OCI-LY1 (cell line): Measurements from ENCODE around the gene PCSK6.
"Not testable (repeated sequence)": the region's sequence is repeated elsewhere in the genome, so short reads cannot be mapped to it uniquely, and the experiment has no call there.

Experiments used
- H2AFZ ChIP-seq: fragments of 200-600 bp; sonication (generic), shearing (Covaris generic); 2 replicates; pipeline ENCODE4 v1.6.0; 2014; ENCODE audit warnings: antibody characterized with exemption, mild to moderate bottlenecking, low read length
- H3F3A ChIP-seq: fragments of 200-600 bp; sonication (generic), shearing (Covaris generic); 2 replicates; pipeline ENCODE4 v1.6.0; 2014; ENCODE audit warnings: mild to moderate bottlenecking, antibody characterized with exemption, low read length, moderate library complexity; ENCODE audit not compliant: insufficient read depth
- H3K27ac ChIP-seq: fragments of 200-600 bp; sonication (generic); 2 replicates; pipeline ENCODE4 v1.5.1; 2014; ENCODE audit warnings: low read length, mixed run types, mild to moderate bottlenecking, low read depth; ENCODE audit not compliant: poor library complexity, severe bottlenecking
- H3K27me3 ChIP-seq: fragments of 200-600 bp; sonication (generic); 2 replicates; pipeline ENCODE4 v1.6.0; 2014; ENCODE audit warnings: antibody characterized with exemption, mild to moderate bottlenecking, low read length, moderate library complexity; ENCODE audit not compliant: insufficient read depth
- H3K36me3 ChIP-seq: fragments of 200-600 bp; sonication (generic); 2 replicates; pipeline ENCODE4 v1.6.1; 2014; ENCODE audit warnings: mild to moderate bottlenecking, antibody characterized with exemption, low read length, moderate library complexity, mixed read lengths; ENCODE audit not compliant: insufficient read depth
- H3K4me1 ChIP-seq: fragments of 200-600 bp; sonication (generic); 2 replicates; pipeline ENCODE4 v1.5.1; 2014; ENCODE audit warnings: mild to moderate bottlenecking, low read length, moderate library complexity; ENCODE audit not compliant: insufficient read depth, severe bottlenecking
- H3K4me2 ChIP-seq: fragments of 200-600 bp; sonication (generic), shearing (Covaris generic); 2 replicates; pipeline ENCODE4 v1.6.1; 2014; ENCODE audit warnings: low read length
- H3K4me3 ChIP-seq: fragments of 200-600 bp; sonication (generic); 2 replicates; pipeline ENCODE4 v1.5.1; 2014; ENCODE audit warnings: low read length, low read depth, mild to moderate bottlenecking, mixed read lengths; ENCODE audit not compliant: poor library complexity, severe bottlenecking
- H3K79me2 ChIP-seq: fragments of 200-600 bp; shearing (Covaris generic); 2 replicates; pipeline ENCODE4 v1.6.1; 2016; ENCODE audit warnings: mixed run types, low read length, mixed read lengths; ENCODE audit not compliant: insufficient read depth
- H3K9ac ChIP-seq: fragments of 200-600 bp; sonication (generic), shearing (Covaris generic); 2 replicates; pipeline ENCODE4 v1.6.1; 2014; ENCODE audit warnings: mild to moderate bottlenecking, low read length, mixed read lengths
- H3K9me2 ChIP-seq: fragments of 200-600 bp; sonication (generic), shearing (Covaris generic); 2 replicates; pipeline ENCODE4 v1.6.1; 2014; ENCODE audit warnings: low read depth, mild to moderate bottlenecking, low read length, mixed read lengths
- H3K9me3 ChIP-seq: fragments of 200-600 bp; shearing (Covaris generic); 2 replicates; pipeline ENCODE4 v1.6.1; 2014; ENCODE audit warnings: low read length, mixed read lengths
- H4K20me1 ChIP-seq: fragments of 200-600 bp; sonication (generic), shearing (Covaris generic); 2 replicates; pipeline ENCODE4 v1.6.0; 2016; ENCODE audit warnings: mild to moderate bottlenecking, low read length; ENCODE audit not compliant: insufficient read depth
- CTCF ChIP-seq: fragments of 200-600 bp; sonication (generic), shearing (Covaris generic); IDR thresholded peaks from 2 replicates; pipeline ENCODE4 v1.5.1; 2017; ENCODE audit warnings: mild to moderate bottlenecking, antibody characterized with exemption, low read length, moderate library complexity, mixed read lengths
- EZH2 ChIP-seq: fragments of 200-600 bp; sonication (generic), shearing (Covaris generic); IDR thresholded peaks from 2 replicates; pipeline ENCODE4 v1.8.0; 2017; ENCODE audit warnings: borderline replicate concordance, mixed run types, mild to moderate bottlenecking, antibody characterized with exemption, low read length, moderate library complexity, mixed read lengths

PCSK6 gene

GRCh38 chr15:101457696-101458095 is 31.8 kb downstream of the PCSK6 start:
- H2AFZ ChIP-seq = no peak overlapping the region
- no peaks in the 10 kb centered on the region for H3K4me1 ChIP-seq
- H3K79me2 ChIP-seq = no peaks in the 10 kb centered on the region
- H3K4me2 ChIP-seq = no peak overlapping the region
- 0 out of 2 replicates have a peak, but pooled peaks cover 5% of the 10 kb centered on the region for H3K27me3 ChIP-seq
- H3K4me3 ChIP-seq = no peak overlapping the region
- H4K20me1 ChIP-seq = no peaks in the 10 kb centered on the region
- no peaks in the 10 kb centered on the region for H3K9me3 ChIP-seq
- H3K9ac ChIP-seq = no peak overlapping the region
- no peaks in the 10 kb centered on the region for H3F3A ChIP-seq
- no peak overlapping the region for H3K27ac ChIP-seq
- TF ChIP-seq CTCF = no peak
- TF ChIP-seq EZH2 = no peak
- H3K36me3 ChIP-seq = no peaks in the 10 kb centered on the region
- H3K9me2 ChIP-seq = no peaks in the 10 kb centered on the region

GRCh38 chr15:101456057-101456739 is 33.3 kb downstream of the PCSK6 start:
- no peak overlapping the region for H3K27ac ChIP-seq
- H3K36me3 ChIP-seq = no peaks in the 10 kb centered on the region
- H3K27me3 ChIP-seq = peaks cover 5% of the 10 kb centered on the region; the same call in 1 of the 2 replicates
- H2AFZ ChIP-seq = no peak overlapping the region
- TF ChIP-seq EZH2 (no peak), CTCF (no peak)
- no peak overlapping the region for H3K4me3 ChIP-seq
- H3K4me1 ChIP-seq = no peaks in the 10 kb centered on the region
- no peaks in the 10 kb centered on the region for H3F3A ChIP-seq
- no peaks in the 10 kb centered on the region for H3K79me2 ChIP-seq
- H4K20me1 ChIP-seq = no peaks in the 10 kb centered on the region
- H3K9me2 ChIP-seq = no peaks in the 10 kb centered on the region
- H3K9ac ChIP-seq = no peak overlapping the region
- no peak overlapping the region for H3K4me2 ChIP-seq
- no peaks in the 10 kb centered on the region for H3K9me3 ChIP-seq

- Histone ChIP-seq H3F3A (no peaks in the 10 kb centered on the region), H3K4me3 (no peak overlapping the region), H3K27ac (no peak overlapping the region), H3K4me2 (no peak overlapping the region), H3K4me1 (no peaks in the 10 kb centered on the region), H3K9me2 (no peaks in the 10 kb centered on the region), H3K9me3 (no peaks in the 10 kb centered on the region), H3K79me2 (no peaks in the 10 kb centered on the region), H3K27me3 (peaks cover 5% of the 10 kb centered on the region; the same call in 1 of the 2 replicates), H3K9ac (no peak overlapping the region), H3K36me3 (no peaks in the 10 kb centered on the region), H4K20me1 (no peaks in the 10 kb centered on the region), H2AFZ (no peak overlapping the region)
- TF ChIP-seq EZH2 = no peak
- TF ChIP-seq CTCF = no peak
Observed at GRCh38 chr15:101455291-101456025, 34.0 kb downstream of the PCSK6 start.

GRCh38 chr15:101454781-101455180 is 34.7 kb downstream of the PCSK6 start:
- not testable (repeated sequence) for H3K4me2 ChIP-seq, H3K79me2 ChIP-seq, H3K27ac ChIP-seq

More at GRCh38 chr15:101454781-101455180, 34.7 kb downstream of the PCSK6 start:
- not testable (repeated sequence) for H2AFZ ChIP-seq, H3K4me1 ChIP-seq, H3K9me3 ChIP-seq, H3K9me2 ChIP-seq, H3K36me3 ChIP-seq, H3K4me3 ChIP-seq, H3K27me3 ChIP-seq, H3K9ac ChIP-seq, H4K20me1 ChIP-seq, H3F3A ChIP-seq
